ENCODE results near the gene FER1L5.

DNA sequence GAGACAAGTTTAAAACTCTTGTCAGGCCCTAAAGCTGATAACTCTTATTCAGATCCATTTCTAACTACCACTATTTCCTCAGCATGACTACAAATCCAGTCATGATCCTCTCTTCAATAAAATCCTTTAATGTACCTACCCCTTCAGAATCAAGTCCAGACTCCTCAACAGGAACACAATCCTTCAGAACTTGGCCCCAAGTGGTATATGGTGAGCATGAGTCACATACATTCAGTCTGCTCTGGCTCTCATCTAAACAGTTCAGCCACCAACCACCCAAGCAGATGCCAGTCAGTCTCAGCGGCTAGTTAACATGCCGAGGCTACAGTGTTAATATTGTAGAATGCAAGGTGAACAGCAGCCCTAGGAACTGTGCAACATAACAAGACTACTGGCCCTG is 87.6 kb downstream of the FER1L5 start:
- TF ChIP-seq EZH2 (IDR thresholded peaks at IDR 0.05; ENCODE audit: borderline replicate concordance, insufficient read depth, low read depth, low read length, poor library complexity, severe bottlenecking) (no peak), CTCF (IDR thresholded peaks at IDR 0.05) (no peak)
